Hematopoietic multipotent progenitor cell treated with erythropoietin and hydrocortisone succinate and interleukin-3 and kit ligand, for 8 days (in vitro differentiated cells): ENCODE results near the gene TUBA3E.
"Not testable (repeated sequence)": the region's sequence is repeated elsewhere in the genome, so short reads cannot be mapped to it uniquely, and the experiment has no call there.

Experiments used
- DNase-seq: peaks from one replicate; pipeline ENCODE4 v3.0.0-alpha.2; 2015

The TUBA3E gene

GRCh38 chr2:130160838-130161705, 37.2 kb downstream of the TUBA3E start:
- peak; percentile 29 for DNase-seq

DNA sequence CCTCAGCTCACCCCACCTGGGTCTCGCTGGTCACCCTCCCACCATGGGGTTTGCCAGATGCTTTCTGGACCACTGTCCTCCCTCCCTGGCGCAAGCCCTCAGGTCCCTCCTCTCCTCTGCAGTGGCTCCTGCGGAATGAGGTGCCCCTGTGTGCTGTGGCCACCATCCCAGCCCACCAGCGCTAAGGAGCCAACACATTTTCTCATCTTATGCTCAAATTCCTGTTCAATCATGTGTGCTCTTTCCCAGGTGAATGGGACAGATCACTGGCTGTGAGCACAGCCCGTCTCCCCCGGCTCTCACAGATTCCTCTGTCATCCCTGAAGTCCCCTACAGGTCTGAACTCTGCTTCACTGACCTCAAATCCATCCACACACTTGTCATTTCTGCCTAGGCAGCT, 38.1 kb downstream of the TUBA3E start:
- no peak for DNase-seq

GRCh38 chr2:130159376-130159775, 38.9 kb downstream of the TUBA3E start:
- DNase-seq, result not testable (repeated sequence)

GRCh38 chr2:130158631-130159030, 39.6 kb downstream of the TUBA3E start:
- DNase-seq, result no peak

DNA sequence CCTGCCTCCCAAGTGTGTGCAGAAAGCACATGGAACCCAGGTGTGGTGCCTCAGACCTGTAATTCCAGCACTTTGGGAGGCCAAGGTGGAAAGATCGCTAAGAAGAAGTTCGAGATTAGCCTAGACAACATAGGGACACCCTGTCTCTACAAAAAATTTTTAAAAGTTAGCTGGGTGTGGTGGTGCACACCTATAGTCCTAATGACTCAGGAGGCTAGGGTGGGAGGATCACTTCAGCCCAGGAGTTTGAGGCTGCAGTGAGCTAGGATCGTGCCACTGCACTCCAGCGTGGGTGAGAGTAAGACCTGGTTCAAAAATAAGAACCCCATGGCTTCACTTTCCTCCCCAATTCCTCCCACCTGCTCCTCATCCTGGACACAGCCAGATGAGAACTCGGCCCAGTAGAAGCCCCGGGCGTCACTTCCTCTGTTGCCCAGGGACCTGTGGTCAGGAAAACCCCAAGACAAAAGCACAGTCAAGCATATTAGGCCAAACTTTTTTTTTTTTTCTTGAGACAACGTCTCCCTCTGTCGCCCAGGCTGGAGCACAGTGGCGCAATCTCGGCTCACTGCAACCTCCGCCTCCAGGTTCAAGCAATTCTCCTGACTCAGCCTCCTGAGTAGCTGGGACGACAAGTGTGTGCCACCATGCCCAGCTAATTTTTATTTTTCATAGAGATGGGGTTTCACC, 40.3 kb downstream of the TUBA3E start:
- not testable (repeated sequence) for DNase-seq

DNA sequence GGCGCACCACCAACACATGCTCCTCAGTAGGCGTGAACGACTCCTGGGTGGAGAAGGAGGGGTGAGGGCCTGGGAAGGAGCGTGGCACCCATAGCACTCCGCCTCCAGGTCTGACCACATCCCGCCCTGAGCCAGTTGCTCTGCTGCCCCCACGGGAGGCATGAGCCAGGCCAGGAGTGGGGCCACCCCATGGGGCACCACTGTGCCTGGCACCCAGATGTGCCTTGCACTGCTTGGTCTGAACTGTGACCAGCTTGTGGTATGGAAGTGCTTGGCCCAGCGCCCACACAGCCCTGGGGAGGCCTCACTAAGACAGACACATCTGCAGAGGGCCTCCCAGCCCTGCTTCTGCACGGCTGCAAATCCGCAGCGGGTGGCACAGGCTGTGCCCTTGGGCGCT, 40.9 kb downstream of the TUBA3E start:
- DNase-seq, result peak; percentile 6

- no peak for DNase-seq
Observed at GRCh38 chr2:130156624-130157004, 41.6 kb downstream of the TUBA3E start.

- peak; percentile 83 for DNase-seq
Observed at GRCh38 chr2:130155956-130156623, 42.1 kb downstream of the TUBA3E start.

DNA sequence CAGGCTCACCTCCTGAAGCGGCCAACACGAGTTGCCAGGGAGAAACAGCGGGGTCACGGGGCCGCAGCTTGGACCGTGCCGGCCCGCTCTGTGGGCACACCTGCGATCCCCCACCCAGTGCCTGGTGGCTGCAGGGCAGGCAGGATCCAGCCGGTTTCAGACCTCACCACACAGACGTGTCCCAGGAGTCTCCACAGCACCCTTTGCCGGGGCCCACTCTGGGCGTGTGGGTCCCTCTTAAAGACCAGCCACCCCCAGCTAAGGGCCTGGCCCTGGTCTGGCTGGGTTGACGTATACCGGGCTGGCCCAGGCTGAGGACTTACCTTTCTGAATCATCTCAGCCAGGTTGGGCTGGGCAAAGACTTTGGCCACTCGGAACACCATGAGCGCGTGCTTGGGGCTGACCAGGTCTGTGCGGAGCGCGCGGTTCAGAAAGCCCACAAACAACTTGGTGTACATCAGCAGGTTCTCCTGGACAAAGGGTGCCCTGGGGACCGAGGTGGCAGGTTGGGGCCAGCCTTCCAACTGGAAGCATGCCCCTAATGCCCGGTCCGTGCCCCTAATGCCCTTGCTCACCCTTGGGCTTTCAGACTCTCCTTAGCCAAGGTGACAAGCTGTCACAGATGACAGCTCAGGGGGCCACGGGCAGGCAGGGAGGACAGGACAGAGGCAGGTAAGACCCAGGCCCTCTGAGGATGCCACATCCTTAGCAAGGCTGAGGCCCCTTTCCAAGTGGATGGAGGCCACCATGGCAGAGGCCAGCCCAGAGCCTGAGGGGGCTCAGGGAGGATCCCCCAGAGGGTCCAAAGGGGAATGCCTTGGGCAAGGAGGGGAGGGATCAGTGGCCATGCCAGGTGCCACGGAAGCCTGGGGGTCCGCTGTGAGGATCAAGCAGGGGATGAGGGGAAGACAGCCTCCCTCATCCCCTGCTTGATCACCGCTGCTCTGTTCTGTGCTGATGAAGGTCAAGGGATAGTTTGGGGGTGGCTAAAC, 43.2 kb downstream of the TUBA3E start:
- no peak for DNase-seq

- DNase-seq, result not testable (repeated sequence)
Observed at GRCh38 chr2:130154423-130154770, 43.8 kb downstream of the TUBA3E start.

DNA sequence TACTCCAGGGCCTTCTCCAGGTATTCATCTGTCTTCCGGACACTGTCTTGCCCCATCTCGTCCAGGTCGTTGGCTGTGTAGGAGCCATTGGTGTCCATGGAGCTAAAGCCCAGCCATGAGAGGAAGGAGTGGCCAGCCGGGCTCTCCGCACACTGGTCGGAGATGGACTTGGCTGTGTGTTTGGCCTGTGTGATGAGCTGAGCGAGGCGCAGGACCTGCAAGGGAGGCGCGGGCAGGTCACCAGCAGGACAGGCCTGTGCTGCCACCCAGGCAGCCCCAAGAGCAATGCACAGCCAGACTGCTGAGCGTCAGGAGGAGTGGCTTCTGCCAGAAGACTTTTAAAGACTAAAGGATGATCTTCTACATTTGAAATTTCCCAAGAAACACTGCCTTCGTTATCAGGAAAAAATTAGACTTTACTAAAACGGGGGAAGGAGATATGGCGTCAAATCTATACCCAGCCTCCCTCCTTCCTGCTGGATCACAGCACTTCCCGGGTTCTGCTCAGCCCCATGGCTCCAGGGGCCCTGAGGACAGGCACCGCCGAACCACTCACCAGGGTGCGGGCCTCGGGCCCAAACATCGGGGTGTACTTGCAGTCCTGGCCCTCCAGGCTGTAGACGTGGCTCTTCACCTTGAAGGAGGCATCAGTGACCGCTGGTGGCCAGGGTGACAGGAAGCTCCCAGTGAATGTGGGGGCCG, 44.4 kb downstream of the TUBA3E start:
- DNase-seq, result not testable (repeated sequence)

DNA sequence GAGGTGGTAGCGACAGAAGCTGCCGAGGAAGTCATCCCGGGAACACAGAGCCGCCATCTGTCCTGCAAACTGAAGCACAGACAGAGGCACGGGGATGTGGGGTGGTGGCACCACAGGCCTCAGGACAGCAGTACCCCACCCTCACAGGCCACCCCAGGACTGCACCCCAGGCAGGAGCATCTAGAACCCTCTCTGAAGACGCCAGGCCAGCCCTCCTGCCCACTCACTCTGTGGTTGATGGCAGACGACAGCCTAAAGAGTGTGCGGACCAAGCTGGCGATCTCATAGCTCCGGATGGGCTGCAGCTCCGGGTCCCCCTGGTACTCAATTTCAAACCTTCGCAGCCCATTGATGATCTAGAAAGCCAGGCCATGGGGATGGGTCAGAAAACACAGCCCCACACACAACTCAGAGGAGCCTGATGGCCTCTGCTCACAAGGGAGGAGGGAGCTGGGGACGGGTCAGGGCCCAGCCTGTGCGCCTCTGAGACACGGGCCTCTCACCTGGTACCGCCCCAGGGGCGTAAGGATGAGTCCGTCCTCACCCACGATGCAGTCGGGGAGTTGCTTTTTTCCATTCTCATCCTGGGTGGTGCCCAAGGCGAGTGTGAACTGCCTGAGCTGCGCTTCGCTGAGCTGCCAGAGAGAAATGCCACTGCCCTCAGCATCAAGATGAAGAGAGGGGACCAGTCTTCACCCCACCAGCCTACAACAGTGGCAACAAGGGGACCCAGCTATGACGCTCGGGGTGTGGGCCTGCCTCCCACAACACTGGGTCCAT, 45.2 kb downstream of the TUBA3E start:
- DNase-seq, result no peak

GRCh38 chr2:130152136-130152815, 46.0 kb downstream of the TUBA3E start:
- DNase-seq, result not testable (repeated sequence)

GRCh38 chr2:130151145-130151512, 47.1 kb downstream of the TUBA3E start:
- DNase-seq, result not testable (repeated sequence)

GRCh38 chr2:130150181-130151144, 47.8 kb downstream of the TUBA3E start:
- DNase-seq, result no peak

DNA sequence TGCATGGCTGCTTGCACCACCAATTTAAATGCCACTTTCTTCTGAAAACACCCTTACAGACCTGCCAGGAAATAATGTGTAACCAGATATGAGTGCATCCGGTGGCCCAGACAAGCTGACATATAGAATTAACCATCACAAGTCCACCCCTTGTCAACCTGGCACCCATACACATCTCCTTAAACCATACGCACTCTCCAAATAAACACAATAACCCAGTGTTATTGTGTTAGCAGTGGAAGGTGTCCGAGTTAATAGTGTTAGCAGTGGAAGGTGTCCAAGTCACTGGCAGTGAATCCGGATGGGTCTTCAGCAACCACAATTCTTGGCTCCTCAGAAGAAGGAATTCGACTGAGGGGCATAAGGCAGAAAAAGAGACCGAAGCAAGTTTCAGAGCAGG, 49.7 kb downstream of the TUBA3E start:
- DNase-seq, result not testable (repeated sequence)

DNA sequence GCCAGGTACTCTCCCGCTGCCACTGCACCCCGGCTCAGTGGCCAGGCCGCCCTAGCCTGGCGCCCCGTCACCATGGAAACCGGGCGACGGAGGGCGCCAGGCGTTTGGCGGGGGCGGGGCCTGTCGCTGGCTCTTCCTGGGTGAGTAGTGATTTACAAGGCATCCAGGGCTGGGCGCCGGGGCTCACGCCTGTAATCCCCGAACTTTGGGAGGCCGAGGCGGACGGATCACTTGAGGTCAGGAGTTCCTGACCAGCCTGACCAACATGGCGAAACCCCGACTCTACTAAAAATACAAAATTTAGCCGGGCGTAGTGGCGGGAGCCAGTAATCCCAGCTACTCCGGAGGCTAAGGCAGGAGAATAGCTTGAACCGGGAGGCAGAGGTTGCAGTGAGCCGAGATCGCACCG, 53.2 kb downstream of the TUBA3E start, which contains the start of gene CCDC74B:
Gene CCDC74B, minus strand, starts transcription at position 107 of the 409 bp plus-strand sequence. CDS start 116 bp downstream, outside the sequence.
- peak; percentile 27 for DNase-seq

GRCh38 chr2:130143266-130144039, 54.8 kb downstream of the TUBA3E start:
- DNase-seq, result not testable (repeated sequence)
